Loucy (cell line): ENCODE measurements around the gene TPM4.

Experiments used
- CTCF ChIP-seq: fragments of 200-600 bp; sonication (generic); conservative IDR thresholded peaks from 2 replicates; pipeline ENCODE4 v1.5.1; 2014; ENCODE audit warnings: mild to moderate bottlenecking, antibody characterized with exemption, low read length
- EZH2phosphoT487 ChIP-seq: fragments of 200-600 bp; IDR thresholded peaks from 2 replicates; pipeline ENCODE4 v1.6.1; 2018; ENCODE audit warnings: antibody characterized with exemption, mild to moderate bottlenecking, moderate library complexity, borderline replicate concordance

GRCh38 chr19:16075430-16076153 is 703 bp upstream of the TPM4 start:
- no peak for TF ChIP-seq CTCF
- TF ChIP-seq EZH2phosphoT487: no peak
